ENCODE data around the gene LRBA.
"Not testable (repeated sequence)": the region's sequence is repeated elsewhere in the genome, so short reads cannot be mapped to it uniquely, and the experiment has no call there.

Gene LRBA

DNA sequence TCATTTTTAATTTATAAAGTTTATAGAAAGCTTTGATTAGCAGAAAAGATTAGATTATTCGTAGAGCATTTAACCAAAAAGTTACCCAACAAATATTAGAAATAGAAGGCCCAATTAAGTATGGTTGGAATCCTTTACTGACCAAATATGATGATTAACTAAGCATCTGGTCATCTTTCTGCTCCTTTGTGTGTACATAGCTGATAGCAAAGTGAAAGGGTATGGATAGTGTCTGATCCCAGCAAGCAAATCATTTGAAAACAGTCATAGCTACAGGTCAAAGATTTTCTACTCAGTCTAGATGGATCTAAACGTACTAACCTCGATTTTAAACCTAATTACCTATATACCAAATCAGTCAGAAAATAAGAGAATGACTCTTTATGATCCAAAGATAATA, 440.4 kb downstream of the LRBA start:
- no peak for DNase-seq
- Mint-ChIP-seq H3K4me1 (ENCODE audit: low read depth) (peaks cover 17% of the 10 kb centered on the region), H3K9me3 (no peaks in the 10 kb centered on the region), H3K36me3 (ENCODE audit: low read depth) (peaks cover 24% of the 10 kb centered on the region), H3K27me3 (no peaks in the 10 kb centered on the region), H3K27ac (no peak overlapping the region), H3K4me3 (no peak overlapping the region)

- no peaks in the 10 kb centered on the region for H3K9me3 Mint-ChIP-seq
- no peak for DNase-seq
- H3K27ac Mint-ChIP-seq, result peak overlapping the region; percentile 29
- H3K4me1 Mint-ChIP-seq (ENCODE audit: low read depth), result peaks cover 17% of the 10 kb centered on the region
- peaks cover 22% of the 10 kb centered on the region for H3K36me3 Mint-ChIP-seq (ENCODE audit: low read depth)
- H3K4me3 Mint-ChIP-seq, result no peak overlapping the region
- H3K27me3 Mint-ChIP-seq, result no peaks in the 10 kb centered on the region
Observed at GRCh38 chr4:150573534-150573933, 441.6 kb downstream of the LRBA start.

DNA sequence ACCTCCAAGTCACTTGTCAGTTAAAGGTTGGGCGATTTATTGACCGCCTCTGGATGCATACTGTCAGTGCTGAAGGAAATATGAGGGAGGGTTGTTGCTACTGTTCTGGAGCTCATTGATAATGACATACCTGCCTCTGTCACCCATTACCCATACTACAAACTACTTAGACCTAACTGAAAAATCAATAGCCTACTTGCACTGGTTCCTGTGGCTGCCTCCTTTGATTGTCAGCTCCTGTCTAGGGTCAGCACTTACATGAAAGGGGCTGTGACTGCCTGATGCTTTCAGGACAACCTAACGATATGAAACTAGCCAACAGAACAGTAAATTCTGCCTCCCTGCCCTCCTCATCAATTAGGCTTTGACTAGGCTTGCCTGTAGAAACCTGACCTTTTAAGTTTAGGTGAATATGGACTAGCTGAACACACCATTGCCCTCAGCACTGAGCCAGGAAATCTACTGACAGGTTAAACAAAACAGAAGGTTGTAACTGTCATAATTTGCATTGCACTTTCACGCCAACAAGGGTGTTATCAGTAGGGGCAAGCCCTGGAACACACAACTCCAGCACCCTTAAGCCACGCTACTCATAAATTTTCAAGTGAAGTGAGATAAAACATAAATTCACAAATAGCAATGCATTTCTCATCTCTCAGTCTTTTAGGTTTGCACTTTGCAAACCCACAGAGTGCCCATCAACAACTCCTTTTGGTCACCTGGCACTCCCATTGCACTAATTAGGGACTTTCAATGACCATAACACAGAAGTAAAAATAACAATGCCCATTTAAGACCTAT, 442.2 kb downstream of the LRBA start:
- H3K27ac Mint-ChIP-seq, result peak overlapping the region; percentile 26
- H3K27me3 Mint-ChIP-seq, result no peaks in the 10 kb centered on the region
- peaks cover 17% of the 10 kb centered on the region for H3K4me1 Mint-ChIP-seq (ENCODE audit: low read depth)
- DNase-seq, result no peak
- H3K36me3 Mint-ChIP-seq (ENCODE audit: low read depth), result peaks cover 22% of the 10 kb centered on the region
- H3K9me3 Mint-ChIP-seq, result no peaks in the 10 kb centered on the region
- H3K4me3 Mint-ChIP-seq, result no peak overlapping the region

- DNase-seq, result no peak
- H3K4me3 Mint-ChIP-seq, result no peak overlapping the region
- no peaks in the 10 kb centered on the region for H3K27me3 Mint-ChIP-seq
- peaks cover 34% of the 10 kb centered on the region for H3K36me3 Mint-ChIP-seq (ENCODE audit: low read depth)
- no peaks in the 10 kb centered on the region for H3K9me3 Mint-ChIP-seq
- no peak overlapping the region for H3K27ac Mint-ChIP-seq
- H3K4me1 Mint-ChIP-seq (ENCODE audit: low read depth), result peaks cover 17% of the 10 kb centered on the region
Observed at GRCh38 chr4:150570862-150571261, 444.2 kb downstream of the LRBA start.

GRCh38 chr4:150569998-150570535, 445.0 kb downstream of the LRBA start:
- Mint-ChIP-seq H3K36me3 (ENCODE audit: low read depth) (peaks cover 38% of the 10 kb centered on the region), H3K9me3 (peaks cover under 1% of the 10 kb centered on the region), H3K4me3 (no peak overlapping the region), H3K4me1 (ENCODE audit: low read depth) (peaks cover 14% of the 10 kb centered on the region), H3K27ac (no peak overlapping the region), H3K27me3 (no peaks in the 10 kb centered on the region)
- no peak for DNase-seq

DNA sequence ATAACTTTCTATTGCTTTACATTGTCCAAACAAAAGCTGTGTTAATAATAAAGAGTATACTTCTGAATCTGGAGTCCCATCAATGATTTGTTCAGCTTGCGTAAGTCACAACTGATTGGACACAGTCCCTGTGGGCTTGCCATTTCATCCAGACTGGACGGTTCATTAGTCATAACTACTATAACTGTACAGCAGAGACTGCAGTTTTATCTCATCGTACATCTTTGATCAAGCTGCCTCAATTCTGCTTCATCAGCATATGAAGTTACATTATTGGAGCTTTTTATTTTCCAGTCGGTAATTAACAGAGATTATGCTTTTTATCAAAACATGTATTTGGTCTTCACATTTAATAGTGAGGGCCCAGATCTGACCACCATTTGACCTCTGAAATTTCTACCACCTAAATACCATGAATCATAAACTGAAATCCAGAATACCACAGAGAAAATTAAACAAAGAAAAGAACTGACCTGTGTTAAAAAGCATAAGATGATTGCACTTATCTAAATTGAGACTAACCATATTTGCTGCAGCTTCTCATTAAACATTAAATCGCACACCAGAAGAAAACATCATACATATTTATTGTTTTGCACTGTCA, 445.6 kb downstream of the LRBA start:
- Mint-ChIP-seq H3K27ac (no peak overlapping the region), H3K27me3 (no peaks in the 10 kb centered on the region), H3K4me3 (no peak overlapping the region), H3K9me3 (peaks cover 6% of the 10 kb centered on the region), H3K36me3 (ENCODE audit: low read depth) (peaks cover 44% of the 10 kb centered on the region), H3K4me1 (ENCODE audit: low read depth) (peaks cover 14% of the 10 kb centered on the region)
- no peak for DNase-seq

DNA sequence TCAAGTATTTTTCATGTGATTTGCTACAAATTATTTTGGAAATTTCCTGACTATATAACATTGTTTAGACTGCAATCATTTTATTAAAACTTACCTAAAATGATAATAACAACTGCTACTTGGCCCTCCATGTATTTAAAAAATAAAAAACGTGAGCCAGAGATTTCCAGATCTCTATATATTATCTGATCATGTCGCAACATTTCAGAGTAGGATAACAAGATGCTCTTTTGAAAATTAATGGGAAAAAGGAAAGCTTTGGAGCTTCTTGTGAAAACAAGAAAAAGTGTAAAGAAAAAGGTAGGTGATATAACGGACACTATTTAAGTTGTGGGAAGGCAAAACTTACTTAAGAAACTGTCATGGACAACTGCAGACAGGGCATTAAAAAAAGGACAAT, 448.0 kb downstream of the LRBA start:
- peaks cover 6% of the 10 kb centered on the region for H3K9me3 Mint-ChIP-seq
- no peaks in the 10 kb centered on the region for H3K27me3 Mint-ChIP-seq
- no peak for DNase-seq
- H3K36me3 Mint-ChIP-seq (ENCODE audit: low read depth), result peaks cover 54% of the 10 kb centered on the region
- no peaks in the 10 kb centered on the region for H3K4me1 Mint-ChIP-seq (ENCODE audit: low read depth)
- H3K4me3 Mint-ChIP-seq, result no peak overlapping the region
- H3K27ac Mint-ChIP-seq, result no peak overlapping the region

DNA sequence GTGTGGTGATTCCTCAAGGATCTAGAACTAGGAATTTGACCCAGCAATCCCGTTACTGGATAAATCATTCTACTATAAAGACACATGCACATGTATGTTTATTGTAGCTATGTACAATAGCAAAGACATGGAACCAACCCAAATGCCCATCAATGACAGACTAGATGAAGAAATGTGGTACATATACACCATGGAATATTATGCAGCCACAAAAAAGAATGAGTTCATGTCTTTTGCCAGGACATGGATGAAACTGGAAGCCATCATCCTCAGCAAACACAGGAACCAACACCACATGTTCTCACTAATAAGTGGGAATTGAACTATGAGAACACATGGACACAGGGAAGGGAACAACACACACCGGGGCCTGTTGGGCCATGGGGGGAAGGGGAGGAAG, 450.1 kb downstream of the LRBA start:
- H3K36me3 Mint-ChIP-seq (ENCODE audit: low read depth), result peaks cover 48% of the 10 kb centered on the region
- H3K9me3 Mint-ChIP-seq; H3K27me3 Mint-ChIP-seq; H3K27ac Mint-ChIP-seq; H3K4me3 Mint-ChIP-seq; H3K4me1 Mint-ChIP-seq (ENCODE audit: low read depth); DNase-seq: not testable (repeated sequence)

DNA sequence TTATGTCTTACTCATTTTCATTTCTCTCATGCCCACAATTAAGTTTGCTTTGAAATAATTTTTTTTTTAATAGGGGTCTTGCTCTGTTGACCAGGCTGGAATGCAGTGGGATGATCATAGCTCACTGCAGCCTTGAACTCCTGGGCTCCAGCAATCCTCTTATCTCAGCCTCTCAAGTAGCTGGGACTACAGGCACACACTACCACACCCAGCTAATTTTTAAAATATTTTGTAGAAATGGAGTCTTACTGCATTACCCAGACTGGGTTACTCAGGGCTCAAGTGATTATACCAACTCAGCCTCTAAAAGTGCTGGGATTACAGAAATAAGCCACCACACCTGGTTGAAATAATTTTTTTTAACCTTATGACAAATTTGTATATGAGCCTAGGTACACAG, 452.3 kb downstream of the LRBA start:
- no peak for DNase-seq
- Mint-ChIP-seq H3K36me3 (ENCODE audit: low read depth) (peaks cover 41% of the 10 kb centered on the region), H3K4me3 (no peak overlapping the region), H3K27ac (no peak overlapping the region), H3K4me1 (ENCODE audit: low read depth) (no peaks in the 10 kb centered on the region), H3K9me3 (peaks cover 6% of the 10 kb centered on the region), H3K27me3 (no peaks in the 10 kb centered on the region)

- no peak for DNase-seq
- Mint-ChIP-seq H3K4me3 (no peak overlapping the region), H3K36me3 (ENCODE audit: low read depth) (peaks cover 41% of the 10 kb centered on the region)
Observed at GRCh38 chr4:150562250-150562649, 452.8 kb downstream of the LRBA start.

GRCh38 chr4:150561143-150561737, 453.8 kb downstream of the LRBA start:
- no peaks in the 10 kb centered on the region for H3K27me3 Mint-ChIP-seq
- no peak for DNase-seq
- H3K4me3 Mint-ChIP-seq, result no peak overlapping the region
- no peaks in the 10 kb centered on the region for H3K4me1 Mint-ChIP-seq (ENCODE audit: low read depth)
- no peak overlapping the region for H3K27ac Mint-ChIP-seq
- peaks cover 43% of the 10 kb centered on the region for H3K36me3 Mint-ChIP-seq (ENCODE audit: low read depth)
- H3K9me3 Mint-ChIP-seq, result peaks cover 6% of the 10 kb centered on the region

More at GRCh38 chr4:150562250-150562649, 452.8 kb downstream of the LRBA start:
- Mint-ChIP-seq H3K27ac (no peak overlapping the region), H3K9me3 (peaks cover 6% of the 10 kb centered on the region), H3K4me1 (ENCODE audit: low read depth) (no peaks in the 10 kb centered on the region), H3K27me3 (no peaks in the 10 kb centered on the region)

DNA sequence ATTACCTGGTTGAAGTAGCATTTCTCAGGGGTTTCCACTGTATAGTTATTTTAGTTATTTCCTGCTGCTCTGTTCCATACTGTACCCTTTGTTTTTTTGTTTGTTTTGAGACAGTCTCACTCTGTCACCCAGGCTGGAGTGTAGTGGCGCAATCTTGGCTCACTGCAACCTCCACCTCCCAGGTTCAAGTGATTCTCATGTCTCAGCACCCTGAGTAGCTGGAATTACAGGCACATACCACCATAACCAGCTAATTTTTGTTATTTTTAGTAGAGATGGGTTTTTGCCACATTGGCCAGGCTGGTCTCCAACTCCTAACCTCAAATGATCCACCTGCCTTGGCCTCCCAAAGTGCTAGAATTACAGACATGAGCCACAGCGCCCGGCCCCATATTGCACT, 457.3 kb downstream of the LRBA start:
- H3K4me3 Mint-ChIP-seq; H3K27me3 Mint-ChIP-seq; H3K27ac Mint-ChIP-seq; H3K4me1 Mint-ChIP-seq (ENCODE audit: low read depth); DNase-seq: not testable (repeated sequence)
- Mint-ChIP-seq H3K9me3 (peaks cover 10% of the 10 kb centered on the region), H3K36me3 (ENCODE audit: low read depth) (peaks cover 44% of the 10 kb centered on the region)

GRCh38 chr4:150547154-150547838, 467.8 kb downstream of the LRBA start:
- Mint-ChIP-seq H3K27me3 (no peaks in the 10 kb centered on the region), H3K36me3 (ENCODE audit: low read depth) (peaks cover 9% of the 10 kb centered on the region), H3K27ac (no peak overlapping the region), H3K4me3 (no peak overlapping the region), H3K4me1 (ENCODE audit: low read depth) (no peaks in the 10 kb centered on the region), H3K9me3 (no peaks in the 10 kb centered on the region)
- no peak for DNase-seq

GRCh38 chr4:150546286-150546685, 468.8 kb downstream of the LRBA start:
- H3K4me1 Mint-ChIP-seq (ENCODE audit: low read depth), result no peaks in the 10 kb centered on the region
- H3K36me3 Mint-ChIP-seq (ENCODE audit: low read depth), result peaks cover under 1% of the 10 kb centered on the region
- H3K27ac Mint-ChIP-seq, result no peak overlapping the region
- no peak for DNase-seq
- no peaks in the 10 kb centered on the region for H3K27me3 Mint-ChIP-seq
- no peaks in the 10 kb centered on the region for H3K9me3 Mint-ChIP-seq
- no peak overlapping the region for H3K4me3 Mint-ChIP-seq
